Measurements from ENCODE around the gene NMB. TPM values are rescaled to one million over a fixed set of nuclear protein-coding genes. Genes with fewer than 3 reads are reported as not detected.
A peak's percentile ranks its signal among the peaks of the same experiment; 100 is the strongest.

The NMB gene
- total and polyA plus RNA-seq, 2 of the 13 experiments (the other 11 are each of a cell fraction or from before 2014, with no cell fraction given), result 10.4 to 25.4 TPM

- TF ChIP-seq ELK4 (CRISPR knock-in tag; IDR thresholded peaks at IDR 0.05; ENCODE audit: borderline replicate concordance) (peak; percentile 20; the same call in 1 of the 2 replicates), ZBTB38 (CRISPR knock-in tag; IDR thresholded peaks at IDR 0.05) (peak; percentile 59; the same call in 1 of the 2 replicates), NFYC (CRISPR knock-in tag; IDR thresholded peaks at IDR 0.05) (no peak), ZNF788 (CRISPR knock-in tag; IDR thresholded peaks at IDR 0.05; ENCODE audit: borderline replicate concordance) (peak; percentile 49; the same call in 1 of the 2 replicates), ZFX (CRISPR knock-in tag; IDR thresholded peaks at IDR 0.05; ENCODE audit: low read depth) (peak; percentile 95), ZNF607 (CRISPR knock-in tag; IDR thresholded peaks at IDR 0.05; ENCODE audit: borderline replicate concordance) (0 out of 2 replicates have a peak, but pooled peaks have one; percentile 39), ZC3H4 (CRISPR knock-in tag; IDR thresholded peaks at IDR 0.05; ENCODE audit: borderline replicate concordance) (no peak), MED13 (CRISPR knock-in tag; IDR thresholded peaks at IDR 0.05) (0 out of 2 replicates have a peak, but pooled peaks have one; percentile 58), RBM39 (IDR thresholded peaks at IDR 0.05; ENCODE audit: low read depth, low read length, poor library complexity, severe bottlenecking) (peak; percentile 81), ESRRA (CRISPR knock-in tag; IDR thresholded peaks at IDR 0.05; ENCODE audit: low read depth) (no peak), UBTF (CRISPR knock-in tag; IDR thresholded peaks at IDR 0.05) (peak; percentile 60), ELF1 (CRISPR knock-in tag; IDR thresholded peaks at IDR 0.05) (peak; percentile 94), GTF3A (CRISPR knock-in tag; conservative IDR thresholded peaks at IDR 0.05) (no peak), HBP1 (CRISPR knock-in tag; IDR thresholded peaks at IDR 0.05; ENCODE audit: low read depth) (peak; percentile 61; the same call in 1 of the 2 replicates), SALL2 (CRISPR knock-in tag; IDR thresholded peaks at IDR 0.05) (peak; percentile 83; the same call in 1 of the 2 replicates), RARA (CRISPR knock-in tag; IDR thresholded peaks at IDR 0.05) (no peak; the same call in 1 of the 2 replicates), HMG20A (CRISPR knock-in tag; IDR thresholded peaks at IDR 0.05; ENCODE audit: borderline replicate concordance) (peak; percentile 23; the same call in 1 of the 2 replicates), ZNF639 (CRISPR knock-in tag; conservative IDR thresholded peaks at IDR 0.05) (peak; percentile 90), ZBTB14 (CRISPR knock-in tag; IDR thresholded peaks at IDR 0.05) (0 out of 2 replicates have a peak, but pooled peaks have one; percentile 23)
Measured at GRCh38 chr15:84653910-84654688, 3.9 kb downstream of the NMB start, which contains the start of gene WDR73 (continued).
